AG04450 (cell line): ENCODE results near the gene NKPD1. TPM values are rescaled to one million over a fixed set of nuclear protein-coding genes. Genes with fewer than 3 reads are reported as not detected.
A peak's percentile ranks its signal among the peaks of the same experiment; 100 is the strongest.

ENCODE experiments used
- CTCF ChIA-PET: fragments of 300-600, 350-600 bp; formaldehyde crosslinking; extraction: SDS; loops from one replicate; lab custom pipeline; 2022; ENCODE audit warnings: antibody characterized with exemption, inconsistent platforms; lab: Charles Lee
- POLR2A ChIA-PET: fragments of 350-600 bp; formaldehyde crosslinking; extraction: SDS; loops from one replicate; lab custom pipeline; 2021; ENCODE audit warnings: antibody characterized with exemption, inconsistent platforms; lab: Yijun Ruan, JAX
- DNase-seq: peaks from one replicate; pipeline ENCODE4 v3.0.0-alpha.2; 2011; ENCODE audit warnings: low read depth, low spot score
- H3K27ac ChIP-seq: one replicate; pipeline ENCODE4 v1.5.1; 2012; ENCODE audit warnings: low read depth, low read length, control low read depth
- H3K27me3 ChIP-seq: one replicate; pipeline ENCODE4 v1.6.0; 2012; ENCODE audit warnings: low read length; ENCODE audit not compliant: control insufficient read depth, insufficient read depth
- H3K4me3 ChIP-seq: 2 replicates; pipeline ENCODE4 v1.5.1; 2011; ENCODE audit warnings: mild to moderate bottlenecking, low read depth, low read length, control low read depth
- H3K9me3 ChIP-seq: 2 replicates; pipeline ENCODE4 v1.5.1; 2012; ENCODE audit warnings: low read length; ENCODE audit not compliant: control insufficient read depth, insufficient read depth
- CTCF ChIP-seq: IDR thresholded peaks from 2 replicates; pipeline ENCODE4 v1.5.1; 2011; ENCODE audit warnings: low read depth, low read length, control low read depth, inconsistent platforms
- polyA plus RNA-seq: library from polyadenylated mRNA; depleted of rRNA; stranded (reverse); fragments of >200 nt; gene quantifications from 2 replicates; pipeline ENCODE4 v1.2.3, GENCODE V29; 2011

The NKPD1 gene
- polyA plus RNA-seq, 1 experiment, result 0.04 TPM

GRCh38 chr19:45126654-45127053 is 34.1 kb downstream of the NKPD1 start:
- CTCF ChIA-PET, result interaction anchor here (0.7 to 2.2 kb wide), 9 partner anchors 9 to 125 kb away, joined by 3 to 13 read pairs (median 5); partner anchors contain the start of gene PPP1R37
- H3K4me3 ChIP-seq, result no peak overlapping the region

GRCh38 chr19:45125975-45126493 is 34.7 kb downstream of the NKPD1 start:
- Histone ChIP-seq H3K27ac (no peak overlapping the region), H3K9me3 (no peaks in the 10 kb centered on the region; the same call in 1 of the 2 replicates), H3K27me3 (no peaks in the 10 kb centered on the region), H3K4me3 (no peak overlapping the region)
- ChIA-PET CTCF (interaction anchor here (0.5 to 2.2 kb wide), 14 partner anchors 8 to 126 kb away, joined by 3 to 13 read pairs (median 5); partner anchors contain the start of gene PPP1R37), POLR2A (no interaction called here)
- TF ChIP-seq CTCF, result peak; percentile 77
- peak; percentile 8 for DNase-seq

More at GRCh38 chr19:45126654-45127053, 34.1 kb downstream of the NKPD1 start:
- Histone ChIP-seq H3K27me3 (no peaks in the 10 kb centered on the region), H3K9me3 (no peaks in the 10 kb centered on the region; the same call in 1 of the 2 replicates), H3K27ac (no peak overlapping the region)
- POLR2A ChIA-PET, result interaction anchor here (0.5 kb wide), 1 partner anchor 489 kb away, joined by 3 read pairs; no protein-coding TSS in a partner anchor
- TF ChIP-seq CTCF, result no peak
- DNase-seq, result no peak

- TF ChIP-seq CTCF, result no peak
- no peak for DNase-seq
- Histone ChIP-seq H3K27ac (no peak overlapping the region), H3K4me3 (no peak overlapping the region), H3K9me3 (no peaks in the 10 kb centered on the region; the same call in 1 of the 2 replicates), H3K27me3 (no peaks in the 10 kb centered on the region)
- ChIA-PET POLR2A (interaction anchor here (0.7 kb wide), 1 partner anchor 189 kb away, joined by 3 read pairs; no protein-coding TSS in a partner anchor), CTCF (interaction anchor here (0.8 to 2.2 kb wide), 10 partner anchors 9 to 213 kb away, joined by 3 to 13 read pairs (median 5); partner anchors contain the start of gene PPP1R37)
These were observed 35.4 kb downstream of the NKPD1 start for GRCh38 chr19:45125360-45125759.

GRCh38 chr19:45124021-45124420 is 36.8 kb downstream of the NKPD1 start:
- Histone ChIP-seq H3K27ac (no peak overlapping the region), H3K27me3 (no peaks in the 10 kb centered on the region), H3K9me3 (no peaks in the 10 kb centered on the region; the same call in 1 of the 2 replicates), H3K4me3 (no peak overlapping the region)
- POLR2A ChIA-PET, result interaction anchor here (0.7 kb wide), 1 partner anchor 227 kb away, joined by 6 read pairs; no protein-coding TSS in a partner anchor
- no peak for DNase-seq
- no peak for TF ChIP-seq CTCF
- CTCF ChIA-PET, result interaction anchor here (0.8 kb wide), 1 partner anchor 14 kb away, joined by 5 read pairs; no protein-coding TSS in a partner anchor

- DNase-seq, result no peak
- ChIA-PET POLR2A (no interaction called here), CTCF (interaction anchor here (0.8 kb wide), 1 partner anchor 14 kb away, joined by 5 read pairs; no protein-coding TSS in a partner anchor)
- Histone ChIP-seq H3K27ac (no peak overlapping the region), H3K4me3 (no peak overlapping the region), H3K27me3 (no peaks in the 10 kb centered on the region), H3K9me3 (no peaks in the 10 kb centered on the region; the same call in 1 of the 2 replicates)
- TF ChIP-seq CTCF, result no peak
These were observed 37.3 kb downstream of the NKPD1 start for GRCh38 chr19:45123440-45123850.
